Psoas muscle (tissue), 8 donors: ENCODE results near the gene ATAD2B. TPM values are rescaled to one million over a fixed set of nuclear protein-coding genes. Genes with fewer than 3 reads are reported as not detected.
"Not testable (repeated sequence)": the region's sequence is repeated elsewhere in the genome, so short reads cannot be mapped to it uniquely, and the experiment has no call there.

Experiments used
- ATAC-seq, 4 donors: fragments of 200-7000 bp; cut with Tn5 transposase; one replicate each; pipeline ENCODE4 v1.9.1; 2020; ENCODE audit warnings: moderate library complexity in 3 of 4, mild to moderate bottlenecking in 2 of 4
- DNase-seq, 2 donors: peaks; one replicate each; pipeline ENCODE4 v3.0.0-alpha.2; 2020
- H3K27ac ChIP-seq: fragments of 200-600 bp; one replicate; pipeline ENCODE4 v1.8.0; 2022
- H3K27me3 ChIP-seq, 3 donors: fragments of 200-600 bp in 1 of 3; one replicate each; pipeline versions ENCODE4 v1.6.1 to v1.8.0; 2013 to 2022; ENCODE audit warnings: low read length in 2 of 3, mild to moderate bottlenecking in 2 of 3, moderate library complexity in 1 of 3; ENCODE audit not compliant: insufficient read depth in 3 of 3
- H3K36me3 ChIP-seq, 2 donors: fragments of 200-600 bp in 1 of 2; one replicate each; pipeline versions ENCODE4 v1.6.1 to v1.8.0; 2013 to 2022; ENCODE audit warnings: low read depth in 1 of 2, mild to moderate bottlenecking in 1 of 2, moderate library complexity in 1 of 2; ENCODE audit not compliant: insufficient read depth in 1 of 2
- H3K4me1 ChIP-seq: fragments of 200-600 bp; one replicate; pipeline ENCODE4 v1.8.0; 2022
- H3K4me3 ChIP-seq: fragments of 200-600 bp; one replicate; pipeline ENCODE4 v1.8.0; 2022; ENCODE audit warnings: mild to moderate bottlenecking
- H3K9me3 ChIP-seq: fragments of 200-600 bp; one replicate; pipeline ENCODE4 v1.8.0; 2022
- WGBS, 3 donors: extraction: QIAGEN DNeasy Blood & Tissue Kit; methylation state at CpG; one replicate each; pipeline versions ENCODE4 v1.1.6 to v1.1.7; 2013; 5-methylcytosine and 5-hydroxymethylcytosine counted together
- intact Hi-C, 2 donors: fragments of 100-400 bp; cut with DNase I; formaldehyde crosslinking; loops; one replicate each; pipeline versions ENCODE4 v1.11.0 to v1.14.2; 2022
- polyA plus RNA-seq, 3 donors: library from polyadenylated mRNA; stranded (reverse); fragments of 200-250 nt; gene quantifications; one replicate each; pipeline ENCODE4 v1.2.3, GENCODE V29; 2013
- total RNA-seq, 4 donors: library from RNA; stranded (reverse); fragmentation: NEBNext Ultra II Directional in 2 of 4; extraction: Animal tissue kit (Norgen Biotek cat#: 25700) in 2 of 4; gene quantifications; one replicate each; pipeline versions ENCODE4 v1.2.1 to v1.2.4, GENCODE V29; 2021 to 2023
- TF ChIP-seq, protein P1 (sequence below): fragments of 200-600 bp; IDR thresholded peaks from one replicate; pipeline ENCODE4 v1.8.0; 2022; ENCODE audit warnings: antibody characterized with exemption
- donor health status: healthy with polysubstance abuse.
- donor health status: DM: no; HTN: no; CAD: no; lungs with moderate emphysema.
- donor health status: Bipolar disorder and iron deficiency.
- donor health status: healthy.
- donor health status: DM: yes; HTN: yes; CAD: no.
- donor health status: DM: no; HTN: no; CAD: no.
- donor health status: DM: no; HTN: no; CAD: no.
- donor health status: DM: yes; HTN: yes; CAD: no.

Gene ATAD2B
- total and polyA plus RNA-seq, 7 donors, result 2.6 to 12.5 (median 7.7) TPM

DNA sequence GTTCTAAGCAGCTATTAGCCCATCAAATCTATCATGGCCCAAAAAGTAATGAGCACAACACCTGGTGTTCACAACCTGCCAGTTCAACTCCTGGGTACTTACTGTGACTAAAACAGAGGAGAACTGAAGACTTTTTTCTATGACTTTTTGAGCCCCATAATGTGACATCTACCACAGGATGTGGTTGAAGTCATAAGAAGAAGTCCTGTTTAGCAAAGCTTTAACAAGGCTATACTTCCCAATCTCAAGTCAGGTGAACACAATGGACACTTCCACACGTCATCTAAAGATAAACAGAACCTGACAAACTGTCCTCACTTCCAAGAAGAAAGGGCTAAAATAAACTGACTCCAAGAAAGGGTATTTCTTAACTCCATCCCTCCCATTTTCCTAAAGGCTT, 138.8 kb downstream of the ATAD2B start:
- no peak overlapping the region for H3K27ac ChIP-seq
- no peaks in the 10 kb centered on the region for H3K9me3 ChIP-seq
- H3K27me3 ChIP-seq, result no peaks in the 10 kb centered on the region
- DNase-seq (no peak), ATAC-seq (no peak)
- peaks cover 5 to 35% of the 10 kb centered on the region in 2 donors for H3K36me3 ChIP-seq
- H3K4me1 ChIP-seq, result peaks cover 3% of the 10 kb centered on the region
- TF ChIP-seq, protein P1, sequence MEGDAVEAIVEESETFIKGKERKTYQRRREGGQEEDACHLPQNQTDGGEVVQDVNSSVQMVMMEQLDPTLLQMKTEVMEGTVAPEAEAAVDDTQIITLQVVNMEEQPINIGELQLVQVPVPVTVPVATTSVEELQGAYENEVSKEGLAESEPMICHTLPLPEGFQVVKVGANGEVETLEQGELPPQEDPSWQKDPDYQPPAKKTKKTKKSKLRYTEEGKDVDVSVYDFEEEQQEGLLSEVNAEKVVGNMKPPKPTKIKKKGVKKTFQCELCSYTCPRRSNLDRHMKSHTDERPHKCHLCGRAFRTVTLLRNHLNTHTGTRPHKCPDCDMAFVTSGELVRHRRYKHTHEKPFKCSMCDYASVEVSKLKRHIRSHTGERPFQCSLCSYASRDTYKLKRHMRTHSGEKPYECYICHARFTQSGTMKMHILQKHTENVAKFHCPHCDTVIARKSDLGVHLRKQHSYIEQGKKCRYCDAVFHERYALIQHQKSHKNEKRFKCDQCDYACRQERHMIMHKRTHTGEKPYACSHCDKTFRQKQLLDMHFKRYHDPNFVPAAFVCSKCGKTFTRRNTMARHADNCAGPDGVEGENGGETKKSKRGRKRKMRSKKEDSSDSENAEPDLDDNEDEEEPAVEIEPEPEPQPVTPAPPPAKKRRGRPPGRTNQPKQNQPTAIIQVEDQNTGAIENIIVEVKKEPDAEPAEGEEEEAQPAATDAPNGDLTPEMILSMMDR, result no peak
- intact Hi-C loops, result no loop called here
- H3K4me3 ChIP-seq, result no peak overlapping the region
- 39 to 86% (median 76%) methylated on average over 1 of the region's 1 CpG for WGBS, 3 donors

DNA sequence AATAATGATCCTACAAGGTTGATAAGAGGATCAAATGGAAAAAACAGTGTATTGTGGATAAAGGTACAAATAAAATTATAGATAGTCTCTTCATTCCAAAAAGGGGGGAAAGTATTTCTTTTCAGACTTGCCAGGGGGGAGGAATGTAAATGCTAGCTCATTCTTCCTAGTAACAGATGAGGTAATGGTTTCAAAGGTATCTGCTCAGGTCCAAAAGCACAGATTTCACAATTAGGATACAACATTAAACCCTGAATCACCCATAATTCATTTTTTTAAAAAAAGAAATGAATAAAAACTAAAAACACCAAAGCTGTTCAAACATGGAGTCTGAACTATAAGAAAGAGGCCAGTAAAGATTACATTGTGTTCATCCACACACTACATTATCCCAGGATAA, 142.0 kb downstream of the ATAD2B start:
- ATAC-seq, result no peak
- Histone ChIP-seq H3K27me3 (no peaks in the 10 kb centered on the region), H3K36me3 (peaks cover 5 to 52% of the 10 kb centered on the region in 2 donors), H3K4me1 (no peaks in the 10 kb centered on the region), H3K4me3 (no peak overlapping the region), H3K27ac (no peak overlapping the region), H3K9me3 (no peaks in the 10 kb centered on the region)
- DNase-seq, result no peak
- TF ChIP-seq, protein P1, result no peak
- intact Hi-C loops, result no loop called here

DNA sequence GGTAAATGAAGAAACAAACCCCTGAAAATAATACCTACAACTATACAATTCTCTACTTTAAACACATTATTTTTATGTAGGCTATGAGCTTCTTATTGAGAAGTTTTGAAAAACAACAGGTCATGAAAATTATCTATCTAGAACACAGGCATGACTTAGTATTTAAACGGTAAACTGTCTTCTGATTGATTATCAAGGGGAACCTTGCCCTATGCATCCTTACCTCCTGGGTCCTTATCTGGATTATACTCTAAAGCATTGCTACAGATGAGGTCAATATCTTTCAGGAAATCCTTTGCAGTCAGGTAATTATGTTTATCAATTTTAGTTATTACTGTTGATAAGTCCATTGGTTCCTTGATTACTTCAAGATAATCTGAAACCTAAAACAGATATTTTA, 144.3 kb downstream of the ATAD2B start:
- Histone ChIP-seq H3K27ac (no peak overlapping the region), H3K4me1 (no peaks in the 10 kb centered on the region), H3K27me3 (no peaks in the 10 kb centered on the region), H3K36me3 (peaks cover 5 to 54% of the 10 kb centered on the region in 2 donors), H3K4me3 (no peak overlapping the region), H3K9me3 (no peaks in the 10 kb centered on the region)
- no peak for ATAC-seq
- no peak for DNase-seq
- intact Hi-C loops, result no loop called here
- TF ChIP-seq, protein P1, result no peak
- WGBS, 3 donors, result 92 to 94% (median 92%) methylated on average over 1 of the region's 1 CpG

GRCh38 chr2:23782126-23782525, 144.8 kb downstream of the ATAD2B start:
- DNase-seq (no peak), ATAC-seq (no peak)
- no peak overlapping the region for H3K27ac ChIP-seq
- WGBS, 3 donors, result 92 to 94% (median 93%) methylated on average over 2 of the region's 2 CpGs
- peaks cover 5 to 57% of the 10 kb centered on the region in 2 donors for H3K36me3 ChIP-seq
- intact Hi-C loops, result no loop called here
- H3K4me1 ChIP-seq, result no peaks in the 10 kb centered on the region
- H3K4me3 ChIP-seq, result no peak overlapping the region
- TF ChIP-seq, protein P1, result no peak
- H3K27me3 ChIP-seq, result no peaks in the 10 kb centered on the region
- no peaks in the 10 kb centered on the region for H3K9me3 ChIP-seq

- DNase-seq, H3K9me3 ChIP-seq, H3K27me3 ChIP-seq, H3K27ac ChIP-seq, intact Hi-C loops, H3K4me1 ChIP-seq, H3K4me3 ChIP-seq, ATAC-seq: not testable (repeated sequence)
- peaks cover 0 to 53% of the 10 kb centered on the region in 2 donors for H3K36me3 ChIP-seq
- WGBS, 3 donors, result 92 to 96% (median 94%) methylated on average over 10 of the region's 10 CpGs
Measured at GRCh38 chr2:23780465-23780864, 146.5 kb downstream of the ATAD2B start.
